Measurements from ENCODE around the gene CMIP. TPM values are rescaled to one million over a fixed set of nuclear protein-coding genes. Genes with fewer than 3 reads are reported as not detected.
"Not testable (repeated sequence)": the region's sequence is repeated elsewhere in the genome, so short reads cannot be mapped to it uniquely, and the experiment has no call there.

CMIP gene
- total RNA-seq, result 45.4 and 45.8 TPM in 2 replicates

DNA sequence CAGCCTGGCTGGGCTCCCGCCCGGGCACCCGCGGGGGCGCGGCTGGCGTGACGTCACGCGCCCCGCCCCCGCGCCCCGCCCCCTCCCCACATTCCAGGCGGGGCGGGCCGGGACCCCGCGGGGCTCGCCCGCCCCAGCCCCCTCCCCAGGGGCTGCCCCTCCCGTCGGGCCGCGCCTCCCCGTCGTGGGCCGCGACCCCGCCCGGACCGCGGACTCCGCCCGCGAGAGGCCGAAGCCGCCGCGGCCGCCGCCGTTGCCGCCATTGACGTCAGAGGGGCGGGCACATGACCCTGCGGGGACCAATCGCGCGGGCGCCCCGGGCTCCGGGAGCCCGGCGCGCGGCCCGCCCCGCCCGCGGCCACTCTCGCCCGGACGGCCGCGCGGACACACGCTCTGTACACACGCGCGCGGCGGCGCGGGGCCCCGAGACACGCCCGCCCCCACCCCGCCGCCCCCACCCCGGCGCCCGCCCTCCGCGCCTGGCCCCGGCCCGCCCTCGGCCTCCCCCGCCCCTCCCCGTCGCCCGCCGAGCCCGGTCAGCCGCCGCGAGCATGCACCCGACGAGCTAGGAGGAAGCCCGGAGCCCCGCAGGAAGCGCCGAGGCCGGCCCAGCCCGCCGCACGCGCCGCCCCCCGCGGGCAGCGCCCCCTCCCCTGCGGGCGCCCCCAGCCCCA is at the start of gene CMIP:
Gene CMIP (plus strand): TSS at position 361 of the 674 bp plus-strand sequence.
- H3K4me1 Mint-ChIP-seq (ENCODE audit: low read depth), result peaks cover 48% of the 10 kb centered on the region
- peaks cover 4% of the 10 kb centered on the region for H3K36me3 Mint-ChIP-seq (ENCODE audit: low read depth)
- H3K27me3 Mint-ChIP-seq (ENCODE audit: insufficient read depth), result peaks cover 28% of the 10 kb centered on the region
- peak within 1 kb of the TSS; percentile 93 for H3K27ac Mint-ChIP-seq
- intact Hi-C loops (cut with micrococcal nuclease), result loop anchor here (1.0 to 5.0 kb wide), 4 partner anchors 78 to 368 kb away; partner anchors contain the start of genes C16orf46 and GAN
- H3K4me3 Mint-ChIP-seq, result peak within 1 kb of the TSS; percentile 88
- no peaks in the 10 kb centered on the region for H3K9me3 Mint-ChIP-seq
- peak; percentile 78 for DNase-seq (ENCODE audit: low spot score)

- Mint-ChIP-seq H3K4me3 (no peak overlapping the region), H3K27ac (no peak overlapping the region), H3K36me3 (ENCODE audit: low read depth) (peaks cover 3% of the 10 kb centered on the region), H3K27me3 (ENCODE audit: insufficient read depth) (peaks cover 2% of the 10 kb centered on the region), H3K9me3 (peaks cover 2% of the 10 kb centered on the region), H3K4me1 (ENCODE audit: low read depth) (no peaks in the 10 kb centered on the region)
- intact Hi-C loops (cut with micrococcal nuclease), result no loop called here
- DNase-seq (ENCODE audit: low spot score), result no peak
Observed at GRCh38 chr16:81394966-81395655, 49.5 kb upstream of the CMIP start.

GRCh38 chr16:81397058-81397878 is 47.3 kb upstream of the CMIP start:
- intact Hi-C loops (cut with micrococcal nuclease), result no loop called here

GRCh38 chr16:81397879-81398520 is 46.6 kb upstream of the CMIP start:
- no peaks in the 10 kb centered on the region for H3K4me1 Mint-ChIP-seq (ENCODE audit: low read depth)
- H3K9me3 Mint-ChIP-seq, result peaks cover 4% of the 10 kb centered on the region
- no peaks in the 10 kb centered on the region for H3K36me3 Mint-ChIP-seq (ENCODE audit: low read depth)
- peaks cover 2% of the 10 kb centered on the region for H3K27me3 Mint-ChIP-seq (ENCODE audit: insufficient read depth)
- no peak for DNase-seq (ENCODE audit: low spot score)
- no peak overlapping the region for H3K4me3 Mint-ChIP-seq
- no peak overlapping the region for H3K27ac Mint-ChIP-seq
- intact Hi-C loops (cut with micrococcal nuclease), result no loop called here

More at GRCh38 chr16:81397058-81397878, 47.3 kb upstream of the CMIP start:
- Mint-ChIP-seq H3K4me3 (no peak overlapping the region), H3K27me3 (ENCODE audit: insufficient read depth) (peaks cover 2% of the 10 kb centered on the region), H3K36me3 (ENCODE audit: low read depth) (no peaks in the 10 kb centered on the region), H3K4me1 (ENCODE audit: low read depth) (no peaks in the 10 kb centered on the region), H3K27ac (no peak overlapping the region), H3K9me3 (peaks cover 4% of the 10 kb centered on the region)
- DNase-seq (ENCODE audit: low spot score), result no peak

DNA sequence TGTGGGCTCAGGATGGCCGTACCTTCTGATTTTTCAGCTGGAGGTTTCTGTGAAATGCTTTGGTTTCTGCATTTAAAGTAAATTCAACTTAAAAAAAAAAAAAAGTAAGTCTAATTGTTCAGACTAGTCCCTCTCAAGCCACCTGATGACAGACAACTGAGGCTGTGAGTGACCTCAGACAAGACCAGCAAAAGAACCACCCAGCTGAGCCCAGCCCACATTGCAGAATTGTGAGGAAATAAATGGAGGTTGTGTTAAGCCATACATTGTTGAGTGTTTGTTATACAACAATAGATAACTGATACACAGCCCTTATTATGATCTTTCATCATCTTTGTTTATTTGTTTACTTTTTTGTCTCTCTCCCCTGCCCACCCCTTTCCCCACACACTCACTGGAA is 44.7 kb upstream of the CMIP start:
- Mint-ChIP-seq H3K9me3 (peaks cover 4% of the 10 kb centered on the region), H3K27me3 (ENCODE audit: insufficient read depth) (peaks cover 2% of the 10 kb centered on the region), H3K4me1 (ENCODE audit: low read depth) (no peaks in the 10 kb centered on the region), H3K27ac (no peak overlapping the region), H3K4me3 (no peak overlapping the region), H3K36me3 (ENCODE audit: low read depth) (no peaks in the 10 kb centered on the region)
- DNase-seq (ENCODE audit: low spot score), result no peak
- intact Hi-C loops (cut with micrococcal nuclease), result no loop called here

DNA sequence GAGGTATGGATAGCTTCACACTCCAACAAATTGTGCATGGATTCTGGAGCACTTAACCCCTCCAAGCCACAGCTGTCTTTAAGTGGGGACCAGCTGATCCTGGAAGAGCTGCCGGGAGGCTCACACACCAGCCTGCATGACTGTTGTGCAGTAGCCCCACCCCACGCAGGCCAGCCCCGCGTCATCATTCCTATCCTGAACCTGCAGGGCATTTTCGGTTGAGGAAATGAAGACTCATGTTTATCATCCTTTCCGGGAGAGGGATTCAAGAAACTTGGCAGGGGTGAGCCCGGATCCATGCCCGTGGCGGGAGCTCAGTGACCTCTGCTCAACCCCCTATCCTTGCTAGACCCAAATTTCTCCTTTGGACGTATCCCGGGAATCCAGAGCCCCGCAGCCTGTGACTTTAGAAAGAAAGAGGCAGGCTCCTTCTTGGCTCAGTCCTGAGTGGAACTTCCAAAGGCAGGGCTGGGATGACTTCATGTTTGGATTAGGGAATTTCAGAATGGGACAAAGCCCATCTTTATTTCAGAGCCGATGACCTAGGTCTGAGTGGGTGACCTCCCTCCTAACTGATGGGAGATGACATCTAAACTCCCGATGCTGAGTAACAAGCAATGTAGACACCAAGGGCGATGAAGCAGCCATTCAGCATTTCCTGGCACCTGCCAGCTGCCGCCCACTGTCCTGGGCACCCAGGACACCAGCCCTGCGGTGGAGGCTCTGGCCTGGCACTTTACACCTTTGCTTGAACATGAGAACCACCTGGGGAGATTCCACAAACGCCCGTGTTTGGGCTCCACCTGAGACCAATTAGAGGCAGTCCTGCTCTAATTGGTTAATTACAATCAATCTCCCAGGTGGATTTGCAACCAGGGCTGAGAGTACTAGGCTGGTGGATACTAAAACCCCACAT is 43.3 kb upstream of the CMIP start:
- Mint-ChIP-seq H3K4me1 (ENCODE audit: low read depth) (no peaks in the 10 kb centered on the region), H3K36me3 (ENCODE audit: low read depth) (no peaks in the 10 kb centered on the region), H3K9me3 (peaks cover 4% of the 10 kb centered on the region), H3K27ac (no peak overlapping the region), H3K27me3 (ENCODE audit: insufficient read depth) (peaks cover 2% of the 10 kb centered on the region), H3K4me3 (no peak overlapping the region)
- intact Hi-C loops (cut with micrococcal nuclease), result no loop called here
- no peak for DNase-seq (ENCODE audit: low spot score)

GRCh38 chr16:81403208-81403600 is 41.4 kb upstream of the CMIP start:
- Mint-ChIP-seq H3K27me3 (ENCODE audit: insufficient read depth) (peaks cover 4% of the 10 kb centered on the region), H3K4me3 (no peak overlapping the region)
- no peak for DNase-seq (ENCODE audit: low spot score)

GRCh38 chr16:81403601-81404391 is 40.8 kb upstream of the CMIP start:
- Mint-ChIP-seq H3K36me3 (ENCODE audit: low read depth) (no peaks in the 10 kb centered on the region), H3K27me3 (ENCODE audit: insufficient read depth) (peaks cover 4% of the 10 kb centered on the region), H3K4me3 (no peak overlapping the region), H3K4me1 (ENCODE audit: low read depth) (no peaks in the 10 kb centered on the region), H3K9me3 (peaks cover 4% of the 10 kb centered on the region), H3K27ac (no peak overlapping the region)
- intact Hi-C loops (cut with micrococcal nuclease), result loop anchor here (1.0 kb wide), 6 partner anchors 37 to 335 kb away; no protein-coding TSS in a partner anchor
- DNase-seq (ENCODE audit: low spot score), result peak; percentile 65

More at GRCh38 chr16:81403208-81403600, 41.4 kb upstream of the CMIP start:
- peaks cover 4% of the 10 kb centered on the region for H3K9me3 Mint-ChIP-seq
- no peak overlapping the region for H3K27ac Mint-ChIP-seq
- no peaks in the 10 kb centered on the region for H3K4me1 Mint-ChIP-seq (ENCODE audit: low read depth)
- intact Hi-C loops (cut with micrococcal nuclease), result loop anchor here (1.0 kb wide), 6 partner anchors 37 to 335 kb away; no protein-coding TSS in a partner anchor
- no peaks in the 10 kb centered on the region for H3K36me3 Mint-ChIP-seq (ENCODE audit: low read depth)

DNA sequence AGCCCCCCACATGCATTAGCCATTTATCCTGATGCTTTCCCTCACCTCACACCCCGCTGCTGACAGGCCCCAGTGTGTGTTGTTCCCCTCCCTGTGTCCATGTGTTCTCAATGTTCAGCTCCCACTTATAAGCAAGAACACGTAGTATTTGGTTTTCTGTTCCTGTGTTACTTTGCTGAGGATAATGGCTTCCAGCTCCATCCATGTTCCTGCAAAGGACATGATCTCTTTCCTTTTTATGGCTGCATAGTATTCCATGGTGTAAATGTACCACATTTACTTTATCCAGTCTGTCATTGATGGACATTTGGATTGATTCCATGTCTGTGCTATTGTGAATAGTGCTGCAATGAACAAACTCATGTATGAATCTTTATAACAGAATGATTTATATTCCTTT is 39.6 kb upstream of the CMIP start:
- H3K36me3 Mint-ChIP-seq (ENCODE audit: low read depth); intact Hi-C loops (cut with micrococcal nuclease); H3K27me3 Mint-ChIP-seq (ENCODE audit: insufficient read depth); H3K4me1 Mint-ChIP-seq (ENCODE audit: low read depth); H3K27ac Mint-ChIP-seq; H3K4me3 Mint-ChIP-seq; H3K9me3 Mint-ChIP-seq; DNase-seq (ENCODE audit: low spot score): not testable (repeated sequence)

DNA sequence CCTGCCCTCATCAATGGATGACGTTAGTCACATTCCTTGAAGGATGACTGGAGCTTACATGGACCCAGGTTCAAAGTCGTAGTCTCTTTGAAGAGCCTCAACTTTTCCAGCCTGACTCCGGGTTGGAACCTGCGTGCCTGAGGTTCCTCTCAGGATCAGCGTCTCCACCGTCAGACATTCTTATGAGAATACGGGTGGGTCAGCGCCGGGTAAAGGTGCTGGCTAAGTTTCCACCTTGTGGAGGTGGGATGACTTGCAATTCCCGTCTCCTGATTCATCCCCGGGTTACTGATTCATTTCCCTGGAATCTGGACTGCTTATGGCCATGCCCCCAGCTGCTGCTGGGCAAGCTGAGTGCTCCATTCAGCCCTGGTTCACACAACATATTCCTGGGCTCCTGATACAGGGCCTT is 38.9 kb upstream of the CMIP start:
- Mint-ChIP-seq H3K9me3 (no peaks in the 10 kb centered on the region), H3K27ac (no peak overlapping the region), H3K27me3 (ENCODE audit: insufficient read depth) (peaks cover 4% of the 10 kb centered on the region), H3K4me1 (ENCODE audit: low read depth) (no peaks in the 10 kb centered on the region), H3K4me3 (no peak overlapping the region), H3K36me3 (ENCODE audit: low read depth) (no peaks in the 10 kb centered on the region)
- intact Hi-C loops (cut with micrococcal nuclease), result no loop called here
- DNase-seq (ENCODE audit: low spot score), result no peak

- Mint-ChIP-seq H3K27me3 (ENCODE audit: insufficient read depth) (peaks cover 10% of the 10 kb centered on the region), H3K36me3 (ENCODE audit: low read depth) (no peaks in the 10 kb centered on the region), H3K4me1 (ENCODE audit: low read depth) (no peaks in the 10 kb centered on the region), H3K4me3 (no peak overlapping the region), H3K27ac (no peak overlapping the region), H3K9me3 (no peaks in the 10 kb centered on the region)
- no peak for DNase-seq (ENCODE audit: low spot score)
- intact Hi-C loops (cut with micrococcal nuclease), result no loop called here
Observed at GRCh38 chr16:81408409-81408950, 36.1 kb upstream of the CMIP start.
